ENCODE measurements around the gene FIGN. TPM values are rescaled to one million over a fixed set of nuclear protein-coding genes. Genes with fewer than 3 reads are reported as not detected.

Gene FIGN
- total and polyA plus RNA-seq, 11 donors, result 3.0 to 16.5 (median 12.1) TPM

- H3K27me3 ChIP-seq, result no peaks in the 10 kb centered on the region
- no peaks in the 10 kb centered on the region for H3K36me3 ChIP-seq
- H3K27ac ChIP-seq, result no peak overlapping the region
- WGBS, 4 donors, result 57 to 72% (median 68%) methylated on average over 6 of the region's 6 CpGs
- no peaks in the 10 kb centered on the region for H3K4me1 ChIP-seq
- intact Hi-C loops (cut with DNase I), result no loop called here
- no peak for DNase-seq
- TF ChIP-seq, protein P1, sequence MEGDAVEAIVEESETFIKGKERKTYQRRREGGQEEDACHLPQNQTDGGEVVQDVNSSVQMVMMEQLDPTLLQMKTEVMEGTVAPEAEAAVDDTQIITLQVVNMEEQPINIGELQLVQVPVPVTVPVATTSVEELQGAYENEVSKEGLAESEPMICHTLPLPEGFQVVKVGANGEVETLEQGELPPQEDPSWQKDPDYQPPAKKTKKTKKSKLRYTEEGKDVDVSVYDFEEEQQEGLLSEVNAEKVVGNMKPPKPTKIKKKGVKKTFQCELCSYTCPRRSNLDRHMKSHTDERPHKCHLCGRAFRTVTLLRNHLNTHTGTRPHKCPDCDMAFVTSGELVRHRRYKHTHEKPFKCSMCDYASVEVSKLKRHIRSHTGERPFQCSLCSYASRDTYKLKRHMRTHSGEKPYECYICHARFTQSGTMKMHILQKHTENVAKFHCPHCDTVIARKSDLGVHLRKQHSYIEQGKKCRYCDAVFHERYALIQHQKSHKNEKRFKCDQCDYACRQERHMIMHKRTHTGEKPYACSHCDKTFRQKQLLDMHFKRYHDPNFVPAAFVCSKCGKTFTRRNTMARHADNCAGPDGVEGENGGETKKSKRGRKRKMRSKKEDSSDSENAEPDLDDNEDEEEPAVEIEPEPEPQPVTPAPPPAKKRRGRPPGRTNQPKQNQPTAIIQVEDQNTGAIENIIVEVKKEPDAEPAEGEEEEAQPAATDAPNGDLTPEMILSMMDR (IDR thresholded peaks at IDR 0.05), result no peak
- no peak for TF ChIP-seq POLR2A (IDR thresholded peaks at IDR 0.05)
- no peak for ATAC-seq
- H3K4me3 ChIP-seq, result no peak overlapping the region
- H3K9me3 ChIP-seq, result no peaks in the 10 kb centered on the region
These were observed 141.8 kb downstream of the FIGN start for GRCh38 chr2:163593982-163594381.

DNA sequence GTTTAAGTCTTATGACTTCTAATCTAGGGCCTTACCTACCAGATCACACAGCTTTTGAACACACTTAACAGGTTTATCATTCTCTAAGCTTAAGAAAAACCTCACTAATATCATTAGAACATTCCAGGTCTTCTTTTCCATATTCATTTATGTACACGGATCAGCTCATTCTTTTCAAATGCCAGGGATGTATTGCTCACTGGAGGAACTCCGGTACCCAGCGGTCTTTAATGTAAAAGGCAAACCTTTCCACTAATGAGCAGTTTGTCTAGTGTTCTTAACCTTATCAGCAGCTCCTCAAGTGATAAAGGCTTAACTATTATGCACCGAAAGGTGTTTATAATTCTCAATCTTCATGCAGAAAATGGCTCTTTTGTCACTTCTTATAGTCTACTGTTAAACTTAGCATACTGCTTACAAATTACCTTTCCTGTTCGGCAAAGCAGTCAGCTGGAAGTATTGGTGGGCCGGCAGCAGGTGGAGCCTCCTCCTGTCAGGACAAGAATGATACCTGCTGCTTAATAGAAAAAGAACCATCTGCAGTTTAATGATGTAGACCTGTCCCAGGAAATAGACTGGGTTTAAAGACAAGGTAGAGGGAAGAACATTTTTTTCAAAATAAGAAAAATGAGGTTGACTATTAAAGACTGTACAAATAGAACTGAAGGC, 142.7 kb downstream of the FIGN start:
- Histone ChIP-seq H3K27me3 (no peaks in the 10 kb centered on the region), H3K4me1 (no peaks in the 10 kb centered on the region), H3K4me3 (no peak overlapping the region), H3K36me3 (no peaks in the 10 kb centered on the region), H3K9me3 (no peaks in the 10 kb centered on the region), H3K27ac (no peak overlapping the region)
- ATAC-seq (no peak), DNase-seq (peak in 1 of 5 donors; percentile 14)
- TF ChIP-seq, protein P1 (IDR thresholded peaks at IDR 0.05), result no peak
- no peak for TF ChIP-seq POLR2A (IDR thresholded peaks at IDR 0.05)
- 73 to 87% (median 77%) methylated on average over 6 of the region's 6 CpGs for WGBS, 4 donors
- intact Hi-C loops (cut with DNase I), result no loop called here

GRCh38 chr2:163591461-163591860, 144.3 kb downstream of the FIGN start:
- WGBS, 4 donors, result 77 to 98% (median 94%) methylated on average over 3 of the region's 3 CpGs
- Histone ChIP-seq H3K9me3 (no peaks in the 10 kb centered on the region), H3K4me1 (no peaks in the 10 kb centered on the region), H3K36me3 (no peaks in the 10 kb centered on the region), H3K27me3 (no peaks in the 10 kb centered on the region), H3K27ac (no peak overlapping the region), H3K4me3 (no peak overlapping the region)
- DNase-seq, result no peak
- intact Hi-C loops (cut with DNase I), result no loop called here
- TF ChIP-seq, protein P1 (IDR thresholded peaks at IDR 0.05), result no peak
- TF ChIP-seq POLR2A (IDR thresholded peaks at IDR 0.05), result no peak
- no peak for ATAC-seq

DNA sequence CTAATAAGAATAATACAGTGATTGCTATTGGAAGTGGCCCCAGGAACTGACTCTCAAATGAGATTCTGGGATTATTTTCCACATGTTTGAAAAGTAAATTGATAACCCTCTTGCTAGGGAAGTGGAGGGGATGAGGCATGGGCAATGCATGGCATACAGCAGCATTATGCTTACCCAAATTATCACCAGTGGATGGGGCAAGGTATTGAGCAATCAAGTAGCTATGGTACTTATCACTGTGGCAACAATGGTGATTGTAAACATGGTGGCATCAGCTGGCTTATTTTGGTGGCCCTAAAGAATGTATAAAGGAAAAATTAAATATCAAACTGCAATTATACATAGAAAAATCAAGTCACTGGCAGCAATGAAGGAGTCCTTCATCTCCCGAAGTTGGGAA, 155.1 kb downstream of the FIGN start:
- Histone ChIP-seq H3K36me3 (no peaks in the 10 kb centered on the region), H3K27ac (no peak overlapping the region), H3K27me3 (no peaks in the 10 kb centered on the region), H3K9me3 (no peaks in the 10 kb centered on the region), H3K4me1 (no peaks in the 10 kb centered on the region), H3K4me3 (no peak overlapping the region)
- no peak for DNase-seq
- intact Hi-C loops (cut with DNase I), result no loop called here
- ATAC-seq, result no peak
- WGBS, 4 donors, result 86 to 95% (median 91%) methylated on average over 1 of the region's 1 CpG
- TF ChIP-seq POLR2A (IDR thresholded peaks at IDR 0.05), result no peak
- TF ChIP-seq, protein P1 (IDR thresholded peaks at IDR 0.05), result no peak

Data from heart left ventricle (tissue), 16 donors.